Activated T-cell treated with anti-CD3 and anti-CD28 coated beads for 4 hours (primary cell): ENCODE results near the gene SLC17A5.
"Not testable (repeated sequence)": the region's sequence is repeated elsewhere in the genome, so short reads cannot be mapped to it uniquely, and the experiment has no call there.

Experiments used
- DNase-seq: peaks from one replicate; pipeline ENCODE4 v3.0.0-alpha.2; 2020

Gene SLC17A5

GRCh38 chr6:73653571-73654424, at the start of gene SLC17A5:
SLC17A5 (minus strand) TSS chr6:73653992; CDS start chr6:73653886, 106 bp downstream.
- peak; percentile 81 for DNase-seq

GRCh38 chr6:73703466-73703865, 49.7 kb upstream of the SLC17A5 start:
- DNase-seq, result no peak

GRCh38 chr6:73702444-73702843, 48.7 kb upstream of the SLC17A5 start:
- DNase-seq, result no peak

GRCh38 chr6:73699676-73700459, 46.1 kb upstream of the SLC17A5 start:
- no peak for DNase-seq

GRCh38 chr6:73696966-73697655, 43.3 kb upstream of the SLC17A5 start:
- DNase-seq, result no peak

GRCh38 chr6:73695619-73696421, 42.0 kb upstream of the SLC17A5 start, which contains the start of gene CD109:
CD109 (plus strand) TSS chr6:73696203; CDS start chr6:73696216, 13 bp downstream.
- DNase-seq, result peak; percentile 59

GRCh38 chr6:73694711-73695411, 41.1 kb upstream of the SLC17A5 start:
- no peak for DNase-seq

GRCh38 chr6:73691512-73691911, 37.7 kb upstream of the SLC17A5 start:
- DNase-seq, result no peak

GRCh38 chr6:73690056-73690455, 36.3 kb upstream of the SLC17A5 start:
- no peak for DNase-seq

GRCh38 chr6:73688351-73688750, 34.6 kb upstream of the SLC17A5 start:
- DNase-seq, result no peak

- DNase-seq, result not testable (repeated sequence)
Observed at GRCh38 chr6:73683574-73683973, 29.8 kb upstream of the SLC17A5 start.

- no peak for DNase-seq
Observed at GRCh38 chr6:73680289-73680918, 26.6 kb upstream of the SLC17A5 start.

GRCh38 chr6:73679846-73680245, 26.1 kb upstream of the SLC17A5 start:
- DNase-seq, result not testable (repeated sequence)

GRCh38 chr6:73679009-73679408, 25.2 kb upstream of the SLC17A5 start:
- DNase-seq, result no peak

GRCh38 chr6:73675466-73676098, 21.8 kb upstream of the SLC17A5 start:
- peak; percentile 70 for DNase-seq

- DNase-seq, result no peak
Observed at GRCh38 chr6:73671911-73672685, 18.3 kb upstream of the SLC17A5 start.

- no peak for DNase-seq
Observed at GRCh38 chr6:73669005-73669404, 15.2 kb upstream of the SLC17A5 start.

GRCh38 chr6:73667798-73668197, 14.0 kb upstream of the SLC17A5 start:
- no peak for DNase-seq

GRCh38 chr6:73666393-73666792, 12.6 kb upstream of the SLC17A5 start:
- DNase-seq, result no peak
